Activated T-cell treated with anti-CD3 and anti-CD28 coated beads for 24 hours (primary cell): Measurements from ENCODE around the gene ERCC6L.

Experiments used
- DNase-seq: peaks from one replicate; pipeline ENCODE4 v3.0.0-alpha.2; 2020; ENCODE audit warnings: low read depth

Gene ERCC6L

DNA sequence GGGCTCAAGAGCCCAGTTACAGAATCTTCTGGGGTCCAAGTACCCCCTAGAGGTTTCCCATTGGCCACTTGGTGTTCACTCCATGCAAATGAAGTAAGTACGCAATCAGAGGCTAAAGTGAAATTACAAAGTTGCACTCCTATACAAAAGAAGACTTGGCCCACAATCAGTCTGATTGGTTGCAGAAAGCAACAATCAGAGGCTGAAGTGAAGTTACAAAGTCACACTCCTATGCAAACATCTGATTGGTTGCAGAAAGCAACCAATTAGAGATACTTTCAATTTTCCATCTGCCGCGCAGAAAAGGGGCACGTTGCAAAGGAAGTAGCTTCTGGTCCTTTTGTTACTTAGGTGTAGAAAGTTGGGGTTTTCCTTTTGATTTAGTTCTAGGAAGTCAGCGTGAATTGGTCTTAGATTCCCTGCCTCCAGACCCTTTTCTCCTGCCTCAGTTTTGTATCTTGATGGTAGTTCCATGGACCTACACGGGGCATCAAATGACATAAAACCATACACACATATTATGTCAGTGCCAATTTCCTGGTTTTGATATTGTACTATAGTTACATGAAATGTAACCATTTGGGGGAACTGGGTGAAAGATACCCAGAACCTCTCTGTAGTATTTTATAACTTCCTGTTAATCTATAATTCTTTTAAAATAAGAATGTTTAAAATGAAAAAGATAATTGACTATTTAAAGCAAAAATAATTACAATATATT is 69.7 kb downstream of the ERCC6L start:
- DNase-seq: no peak

DNA sequence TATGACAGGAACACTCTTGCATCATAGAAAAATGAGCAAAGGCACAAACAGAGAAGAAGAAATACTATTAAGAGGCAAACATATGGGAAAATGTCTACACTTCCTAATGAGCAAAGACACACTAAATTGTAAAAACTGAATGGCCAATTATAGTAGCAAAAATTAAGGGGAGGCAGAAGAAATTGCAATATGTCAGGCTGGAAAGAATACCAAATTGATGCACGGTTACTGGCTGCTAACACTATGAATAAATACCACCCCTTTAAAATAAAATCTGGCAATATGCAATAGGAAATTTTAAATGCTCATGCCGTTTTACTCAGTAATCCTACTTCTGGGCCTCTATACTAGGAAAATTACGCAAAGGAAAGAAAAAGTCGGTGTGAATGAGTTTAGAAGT is 73.3 kb downstream of the ERCC6L start:
- no peak for DNase-seq

DNA sequence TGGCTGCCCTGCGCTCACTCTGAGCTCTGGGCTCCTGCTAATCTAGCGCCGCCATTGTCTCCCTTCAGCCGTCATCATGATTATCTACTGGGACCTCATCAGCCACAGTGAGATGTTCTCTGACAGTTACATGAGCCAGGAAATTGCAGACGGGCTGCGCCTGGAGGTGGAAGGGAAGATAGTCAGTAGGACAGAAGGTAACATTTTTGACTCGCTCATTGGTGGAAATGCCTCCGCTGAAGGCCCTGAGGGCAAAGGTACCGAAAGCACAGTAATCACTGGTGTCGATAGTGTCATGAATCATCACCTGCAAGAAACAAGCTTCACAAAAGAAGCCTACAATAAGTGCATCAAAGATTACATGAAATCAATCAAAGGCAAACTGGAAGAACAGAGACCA is 79.1 kb downstream of the ERCC6L start:
- DNase-seq: no peak

DNA sequence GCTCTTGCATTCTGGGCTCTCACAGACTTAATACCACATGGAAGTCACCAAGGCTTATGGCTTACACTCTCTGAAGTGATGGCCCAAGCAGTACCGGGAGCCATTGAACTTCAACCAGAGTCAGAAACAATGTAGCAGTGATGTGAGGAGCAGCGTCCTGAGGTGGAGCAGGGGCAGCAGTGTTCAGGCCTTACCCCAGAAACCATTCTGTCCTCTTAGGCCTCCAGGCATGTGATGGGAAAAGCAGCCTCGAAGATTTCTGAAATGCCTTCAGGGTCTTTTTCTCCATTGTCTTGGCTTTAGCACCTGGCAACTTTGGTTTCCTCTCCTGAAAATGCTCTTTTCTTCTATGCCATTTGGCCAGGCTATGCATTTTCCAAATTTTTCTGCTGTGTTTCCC is 80.1 kb downstream of the ERCC6L start:
- no peak for DNase-seq
